GM06990 (cell line): ENCODE measurements around the gene SULT1C2.
"Not testable (repeated sequence)": the region's sequence is repeated elsewhere in the genome, so short reads cannot be mapped to it uniquely, and the experiment has no call there.

Source experiments
- DNase-seq: peaks from one replicate; pipeline ENCODE4 v3.0.0-alpha.2; 2011; ENCODE audit not compliant: insufficient read length; ENCODE audit errors: extremely low read depth
- H3K27me3 ChIP-seq: replicated peaks from 2 replicates; pipeline ENCODE4 v1.6.0; 2011; ENCODE audit warnings: low read length; ENCODE audit not compliant: control insufficient read depth, insufficient read depth
- H3K36me3 ChIP-seq: 2 replicates; pipeline ENCODE4 v1.5.1; 2011; ENCODE audit warnings: low read length; ENCODE audit not compliant: control insufficient read depth, insufficient read depth
- H3K4me3 ChIP-seq: replicated peaks from 2 replicates; pipeline ENCODE4 v1.5.1; 2011; ENCODE audit warnings: low read depth, mild to moderate bottlenecking, control low read depth, low read length
- CTCF ChIP-seq: IDR thresholded peaks from 2 replicates; pipeline ENCODE4 v1.5.1; 2011; ENCODE audit warnings: low read length, control low read depth, mild to moderate bottlenecking, inconsistent platforms; ENCODE audit not compliant: insufficient read depth, poor library complexity, severe bottlenecking

The SULT1C2 gene

GRCh38 chr2:108278631-108279030 lies 10.1 kb upstream of the SULT1C2 start:
- Histone ChIP-seq H3K36me3 (no peaks in the 10 kb centered on the region), H3K27me3 (no peaks in the 10 kb centered on the region; the same call in 1 of the 2 replicates), H3K4me3 (no peak overlapping the region)
- DNase-seq, result no peak
- no peak for TF ChIP-seq CTCF

- H3K4me3 ChIP-seq, result no peak overlapping the region
- no peak for DNase-seq
- TF ChIP-seq CTCF, result no peak
- H3K36me3 ChIP-seq, result no peaks in the 10 kb centered on the region
- H3K27me3 ChIP-seq, result no peaks in the 10 kb centered on the region; the same call in 1 of the 2 replicates
Measured at GRCh38 chr2:108279468-108279867, 9.2 kb upstream of the SULT1C2 start.

GRCh38 chr2:108280466-108280865 lies 8.2 kb upstream of the SULT1C2 start:
- DNase-seq, result no peak
- no peak for TF ChIP-seq CTCF
- H3K27me3 ChIP-seq, result no peaks in the 10 kb centered on the region; the same call in 1 of the 2 replicates
- H3K36me3 ChIP-seq, result no peaks in the 10 kb centered on the region
- no peak overlapping the region for H3K4me3 ChIP-seq

- not testable (repeated sequence) for DNase-seq, H3K27me3 ChIP-seq, H3K4me3 ChIP-seq, H3K36me3 ChIP-seq
Measured at GRCh38 chr2:108284566-108284965, 4.1 kb upstream of the SULT1C2 start.

GRCh38 chr2:108285616-108286015 lies 3.1 kb upstream of the SULT1C2 start:
- Histone ChIP-seq H3K27me3 (no peaks in the 10 kb centered on the region), H3K4me3 (no peak overlapping the region), H3K36me3 (no peaks in the 10 kb centered on the region)
- DNase-seq, result no peak
- no peak for TF ChIP-seq CTCF

DNA sequence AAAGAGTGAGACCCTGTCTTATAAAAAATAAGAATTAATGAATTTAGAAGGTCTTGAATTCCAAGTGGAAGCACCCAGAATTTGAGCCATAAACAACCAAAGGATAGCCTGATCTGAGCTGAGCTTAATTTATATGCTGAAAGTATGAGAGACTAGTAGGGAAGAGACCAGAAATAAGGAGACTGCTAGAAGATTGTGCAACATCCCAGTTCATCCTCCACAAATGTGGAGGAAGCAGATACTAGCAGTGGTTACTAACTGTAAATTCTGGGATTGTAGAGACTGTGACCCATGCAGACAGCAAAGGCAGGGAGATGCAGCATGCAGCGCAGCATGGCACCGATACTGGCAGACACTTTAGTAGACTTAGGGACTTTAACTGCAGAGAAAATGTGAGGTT lies 1.5 kb upstream of the SULT1C2 start:
- DNase-seq, result no peak
- no peak overlapping the region for H3K4me3 ChIP-seq
- no peaks in the 10 kb centered on the region for H3K36me3 ChIP-seq
- no peak for TF ChIP-seq CTCF
- H3K27me3 ChIP-seq, result no peaks in the 10 kb centered on the region
